Spleen (tissue), 11 donors: ENCODE measurements around the gene ELP5. TPM values are rescaled to one million over a fixed set of nuclear protein-coding genes. Genes with fewer than 3 reads are reported as not detected.

ENCODE experiments used
- DNase-seq: peaks from one replicate; pipeline ENCODE4 v3.0.0-alpha.2; 2020
- H3K27ac ChIP-seq, 8 donors: fragments of 200-600 bp; sonication (generic) in 7 of 8; 1 replicate in 4 of 8; 2 replicates in 4 of 8; pipeline versions ENCODE4 v1.5.0 to v1.8.0; 2016 to 2021; ENCODE audit warnings: inconsistent platforms in 4 of 8, mild to moderate bottlenecking in 4 of 8, moderate library complexity in 1 of 8
- H3K27me3 ChIP-seq, 7 donors: fragments of 200-600 bp; sonication (generic) in 6 of 7; replicated peaks in 1 of 7; 1 replicate in 4 of 7; 2 replicates in 3 of 7; pipeline versions ENCODE4 v1.5.0 to v1.8.0; 2016 to 2021; ENCODE audit warnings: inconsistent platforms in 3 of 7, mild to moderate bottlenecking in 1 of 7
- H3K36me3 ChIP-seq, 6 donors: fragments of 200-600 bp; sonication (generic) in 5 of 6; 1 replicate in 4 of 6; 2 replicates in 2 of 6; pipeline versions ENCODE4 v1.5.0 to v1.8.0; 2016 to 2021; ENCODE audit warnings: inconsistent platforms in 2 of 6
- H3K4me1 ChIP-seq, 6 donors: fragments of 200-600 bp; sonication (generic) in 5 of 6; 1 replicate in 3 of 6; 2 replicates in 3 of 6; pipeline versions ENCODE4 v1.5.0 to v1.8.0; 2016 to 2021; ENCODE audit warnings: inconsistent platforms in 3 of 6
- H3K4me3 ChIP-seq, 8 donors: fragments of 200-600 bp; sonication (generic) in 7 of 8; 1 replicate in 4 of 8; 2 replicates in 4 of 8; pipeline versions ENCODE4 v1.5.0 to v1.8.0; 2016 to 2021; ENCODE audit warnings: inconsistent platforms in 4 of 8, mild to moderate bottlenecking in 4 of 8, moderate library complexity in 2 of 8
- H3K9me3 ChIP-seq, 8 donors: fragments of 200-600 bp; sonication (generic) in 7 of 8; 1 replicate in 4 of 8; 2 replicates in 4 of 8; pipeline versions ENCODE4 v1.5.0 to v1.8.0; 2016 to 2021; ENCODE audit warnings: inconsistent platforms in 4 of 8
- POLR2A ChIP-seq, 3 donors: fragments of 450-650 bp; IDR thresholded peaks; one replicate each; pipeline ENCODE4 v1.5.1; 2017; ENCODE audit warnings: antibody characterized with exemption in 3 of 3, mild to moderate bottlenecking in 1 of 3
- POLR2AphosphoS5 ChIP-seq, 3 donors: sonication (generic); formaldehyde crosslinking; IDR thresholded peaks; one replicate each; pipeline ENCODE4 v1.5.1; 2017; ENCODE audit warnings: antibody characterized with exemption in 3 of 3
- WGBS, 5 donors: extraction: QIAGEN DNeasy Blood & Tissue Kit in 3 of 5; methylation state at CpG; one replicate each; pipeline versions ENCODE4 v1.1.5 to v1.1.7; 2013 to 2018; 5-methylcytosine and 5-hydroxymethylcytosine counted together
- intact Hi-C: fragments of 100-400 bp; cut with DNase I; formaldehyde crosslinking; loops from one replicate; pipeline ENCODE4 v1.15.0; 2023; ENCODE audit warnings: low total_unique reads
- microRNA-seq, 3 donors: library from miRNA; unstranded; fragments of <30 nt; microRNA quantifications; one replicate each; pipeline versions ENCODE4 to v1.1.0, GENCODE V29; 2019 to 2020
- polyA plus RNA-seq, 3 donors: library from polyadenylated mRNA; stranded (reverse); fragments of 200-250 nt; gene quantifications; one replicate each; pipeline ENCODE4 v1.2.1, GENCODE V29; 2013
- small RNA-seq, 4 donors: library from RNA; depleted of rRNA; stranded (forward); fragments of <200 nt; gene quantifications; one replicate each; pipeline ENCODE3, GENCODE V24; 2016
- total RNA-seq, 7 donors: library from RNA; depleted of rRNA in 3 of 7; stranded (reverse); fragments of >200 nt in 3 of 7; fragmentation: NEBNext Ultra II Directional in 4 of 7; extraction: Animal tissue kit (Norgen Biotek cat#: 25700) in 4 of 7; gene quantifications; one replicate each; pipeline versions ENCODE4 v1.1.0 to v1.2.1, GENCODE V29; 2016 to 2021
- TF ChIP-seq, protein P1 (sequence below), 11 experiments: fragments of 200-600 bp in 7 of 11; fragments of 450-650 bp in 4 of 11; sonication (generic) in 4 of 11; IDR thresholded peaks in 8 of 11; conservative IDR thresholded peaks in 3 of 11; 1 replicate in 7 of 11; 2 replicates in 4 of 11; pipeline versions ENCODE4 v1.4.0 to v1.8.0; 2016 to 2021; ENCODE audit warnings: antibody characterized with exemption in 11 of 11, inconsistent platforms in 4 of 11, mild to moderate bottlenecking in 1 of 11
- donor health status: healthy with polysubstance abuse.
- donor health status: DM: no; HTN: no; CAD: no; lungs with moderate emphysema.
- donor health status: DM: no; HTN: no; CAD: no.
- donor health status: Bipolar disorder and iron deficiency.
- donor health status: healthy.
- donor health status: DM: no; HTN: no; CAD: no.
- donor health status: DM: yes; HTN: yes; CAD: no.

The ELP5 gene
- total and polyA plus RNA-seq, 10 donors = 22.1 to 40.3 (median 36.7) TPM

DNA sequence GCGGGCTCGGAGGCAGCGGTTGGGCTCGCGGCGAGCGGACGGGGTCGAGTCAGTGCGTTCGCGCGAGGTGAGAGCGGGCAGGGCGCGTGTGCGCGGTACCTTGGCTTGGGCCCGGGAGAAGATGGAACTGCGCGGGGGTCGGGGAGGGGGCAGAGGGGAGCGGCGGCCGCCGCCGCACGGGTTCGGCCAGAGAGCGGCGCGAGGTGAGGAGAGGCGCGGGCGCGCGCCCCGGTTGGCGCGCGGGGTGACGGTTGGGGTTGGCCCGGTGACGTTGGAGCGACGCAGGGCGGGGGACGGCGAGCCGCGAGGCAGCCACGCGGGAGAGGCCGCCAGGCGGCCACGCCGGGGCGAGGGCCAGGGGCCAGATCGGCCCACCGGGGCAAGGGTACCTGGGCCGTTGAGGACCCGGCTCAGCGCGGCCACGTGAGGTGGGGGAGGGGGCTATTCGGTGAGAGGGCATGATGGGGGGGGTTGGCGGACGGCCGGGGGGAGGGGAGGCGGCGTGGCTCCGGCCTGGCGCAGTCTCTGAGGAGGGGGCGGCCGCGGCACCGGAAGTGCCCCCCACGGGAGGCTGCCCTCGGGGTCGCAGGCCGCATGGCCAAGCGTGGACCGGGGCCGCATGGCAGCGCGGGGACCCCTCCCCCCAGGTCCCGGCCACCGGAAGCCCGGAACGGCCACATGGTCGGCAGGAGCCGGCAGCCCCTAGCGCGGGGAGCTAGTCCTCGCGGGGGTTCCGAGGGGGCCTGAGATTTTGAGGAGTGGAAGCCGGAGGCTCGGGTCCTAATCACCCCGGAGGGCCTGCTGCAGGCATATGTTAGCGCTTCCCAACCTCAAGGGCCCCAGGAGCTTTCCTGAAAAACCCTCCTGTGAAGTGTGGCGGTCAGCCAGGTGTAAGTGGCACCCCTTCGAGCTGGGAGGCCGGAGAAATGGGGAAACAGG lies 55.9 kb downstream of the ELP5 start:
- Histone ChIP-seq H3K27me3 (no peaks in the 10 kb centered on the region), H3K4me1 (peaks cover 29 to 58% (median 47%) of the 10 kb centered on the region in 6 donors), H3K36me3 (peaks cover 0 to 38% (median 36%) of the 10 kb centered on the region in 6 donors), H3K4me3 (peak overlapping the region; percentile 89 to 97 (median 92)), H3K27ac (peak overlapping the region; percentile 83 to 100 (median 98)), H3K9me3 (no peaks in the 10 kb centered on the region)
- peak; percentile 91 for DNase-seq
- intact Hi-C loops = loop anchor here (10.0 kb wide), 1 partner anchor 263 kb away; the partner anchor contains the start of gene SLC16A11
- no peak for TF ChIP-seq POLR2A (IDR thresholded peaks at IDR 0.05)
- TF ChIP-seq POLR2AphosphoS5 (IDR thresholded peaks at IDR 0.05) = peak in 2 of 3 donors; percentile 3 to 40
- TF ChIP-seq, protein P1, sequence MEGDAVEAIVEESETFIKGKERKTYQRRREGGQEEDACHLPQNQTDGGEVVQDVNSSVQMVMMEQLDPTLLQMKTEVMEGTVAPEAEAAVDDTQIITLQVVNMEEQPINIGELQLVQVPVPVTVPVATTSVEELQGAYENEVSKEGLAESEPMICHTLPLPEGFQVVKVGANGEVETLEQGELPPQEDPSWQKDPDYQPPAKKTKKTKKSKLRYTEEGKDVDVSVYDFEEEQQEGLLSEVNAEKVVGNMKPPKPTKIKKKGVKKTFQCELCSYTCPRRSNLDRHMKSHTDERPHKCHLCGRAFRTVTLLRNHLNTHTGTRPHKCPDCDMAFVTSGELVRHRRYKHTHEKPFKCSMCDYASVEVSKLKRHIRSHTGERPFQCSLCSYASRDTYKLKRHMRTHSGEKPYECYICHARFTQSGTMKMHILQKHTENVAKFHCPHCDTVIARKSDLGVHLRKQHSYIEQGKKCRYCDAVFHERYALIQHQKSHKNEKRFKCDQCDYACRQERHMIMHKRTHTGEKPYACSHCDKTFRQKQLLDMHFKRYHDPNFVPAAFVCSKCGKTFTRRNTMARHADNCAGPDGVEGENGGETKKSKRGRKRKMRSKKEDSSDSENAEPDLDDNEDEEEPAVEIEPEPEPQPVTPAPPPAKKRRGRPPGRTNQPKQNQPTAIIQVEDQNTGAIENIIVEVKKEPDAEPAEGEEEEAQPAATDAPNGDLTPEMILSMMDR (IDR thresholded peaks at IDR 0.05 in 8 of 11, conservative IDR thresholded peaks at IDR 0.05 in 3 of 11) = peak in 4 of 11 experiments; percentile 8 to 22 (median 10)
- WGBS, 5 donors = 0 to 1% (median 0%) methylated on average over 29 to 104 of the region's 104 CpGs

DNA sequence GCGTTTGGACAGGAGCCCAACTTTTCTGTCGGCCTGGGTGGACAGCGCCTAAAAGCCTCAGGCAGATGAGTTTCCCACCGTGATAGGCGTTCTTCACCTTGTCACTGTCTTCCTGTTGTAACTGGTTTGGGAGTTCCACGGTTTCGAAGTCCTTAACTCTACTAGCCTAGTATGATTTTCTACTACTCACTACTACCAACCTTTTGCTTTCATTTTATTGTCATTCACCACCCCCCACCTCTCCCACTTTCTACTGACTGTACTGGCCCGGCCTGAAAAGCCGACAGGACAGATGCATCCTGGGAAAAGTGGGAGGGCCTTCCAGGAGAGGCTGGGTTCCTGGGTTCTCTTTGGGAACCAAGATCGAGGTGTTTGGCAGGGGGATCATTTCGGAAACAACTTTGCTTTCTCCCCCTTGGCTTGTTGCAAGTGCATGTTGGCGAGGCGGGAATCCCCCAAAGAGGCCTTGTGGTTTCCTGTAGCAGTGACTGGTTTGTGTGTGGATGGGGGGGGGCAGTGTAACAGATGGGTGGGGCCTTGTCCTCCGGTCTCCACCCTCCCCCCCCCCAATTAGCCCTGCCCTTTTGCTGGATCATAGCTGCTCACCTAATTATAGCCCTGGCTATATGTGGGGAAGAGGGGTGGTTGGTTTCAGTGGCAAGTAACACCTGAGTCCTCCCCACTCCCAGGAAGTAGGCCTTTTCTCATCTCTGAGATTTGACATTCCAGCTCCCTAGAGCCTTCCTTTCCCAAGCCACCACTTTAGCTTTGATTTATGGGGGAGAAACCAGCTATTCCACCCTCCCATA lies 56.8 kb downstream of the ELP5 start:
- DNase-seq = peak; percentile 91
- H3K36me3 ChIP-seq = peaks cover 0 to 47% (median 44%) of the 10 kb centered on the region in 6 donors
- H3K4me1 ChIP-seq = peaks cover 32 to 67% (median 55%) of the 10 kb centered on the region in 6 donors
- H3K4me3 ChIP-seq = peak overlapping the region; percentile 89 to 97 (median 92)
- peak overlapping the region; percentile 83 to 100 (median 98) for H3K27ac ChIP-seq
- intact Hi-C loops = loop anchor here (10.0 kb wide), 1 partner anchor 264 kb away; the partner anchor contains the start of gene SLC16A11
- H3K9me3 ChIP-seq = no peaks in the 10 kb centered on the region
- no peaks in the 10 kb centered on the region for H3K27me3 ChIP-seq
- TF ChIP-seq, protein P1 (IDR thresholded peaks at IDR 0.05 in 8 of 11, conservative IDR thresholded peaks at IDR 0.05 in 3 of 11) = no peak
- TF ChIP-seq POLR2AphosphoS5 (IDR thresholded peaks at IDR 0.05) = peak in 2 of 3 donors; percentile 59 to 69
- TF ChIP-seq POLR2A (IDR thresholded peaks at IDR 0.05) = no peak
- 0 to 1% (median 0%) methylated on average over 14 of the region's 14 CpGs for WGBS, 5 donors

Small RNA genes within 50 kb of the gene (microRNA-seq; reads per million reads assigned to microRNA genes)
- 1,519 to 2,484 (median 1,838) reads per million in 3 donors for gene MIR324

Small RNA genes within 50 kb of the gene (small RNA-seq; reads per million reads assigned to genes)
- gene MIR324 (1.0 to 4.6 (median 2.8) reads per million in 4 donors), gene RF00019 (0 reads per million in 4 donors)

Other genes with a start within 250 kb of the ELP5 start
Only the 30 nearest of the 35 such genes appear.
- 10 to 100 TPM in 2 of 7 donors, 1 to 10 TPM in 5; 4.0 to 15.3 (median 7.6) TPM for gene SLC16A13, start 216.2 kb upstream of the ELP5 start, total RNA-seq
- gene SLC16A13, start 216.2 kb upstream of the ELP5 start, polyA plus RNA-seq = 1 to 10 TPM; 1.7 to 5.4 (median 1.8) TPM
- 1 to 10 TPM in 5 of 7 donors, under 1 TPM in 1, not detected in 1; 0.51 to 3.6 (median 2.9) TPM for gene SLC16A11, start 208.1 kb upstream of the ELP5 start, total RNA-seq
- gene SLC16A11, start 208.1 kb upstream of the ELP5 start, polyA plus RNA-seq = 1 to 10 TPM; 1.9 to 3.9 (median 2.1) TPM
- gene CLEC10A, start 172.0 kb upstream of the ELP5 start, total RNA-seq = 10 to 100 TPM in 2 of 7 donors, 1 to 10 TPM in 4, under 1 TPM in 1; 0.85 to 19.5 (median 7.1) TPM
- 10 to 100 TPM in 1 of 3 donors, 1 to 10 TPM in 2; 2.2 to 22.2 (median 6.3) TPM for gene CLEC10A, start 172.0 kb upstream of the ELP5 start, polyA plus RNA-seq
- gene ASGR2, start 137.4 kb upstream of the ELP5 start, total RNA-seq = 10 to 100 TPM in 2 of 7 donors, 1 to 10 TPM in 4, not detected in 1; 2.4 to 10.5 (median 6.2) TPM
- 10 to 100 TPM in 1 of 3 donors, 1 to 10 TPM in 2; 2.3 to 35.1 (median 8.8) TPM for gene ASGR2, start 137.4 kb upstream of the ELP5 start, polyA plus RNA-seq
- gene ASGR1, start 72.8 kb upstream of the ELP5 start, total RNA-seq = 1 to 10 TPM; 1.5 to 7.2 (median 3.7) TPM
- gene ASGR1, start 72.8 kb upstream of the ELP5 start, polyA plus RNA-seq = 10 to 100 TPM in 1 of 3 donors, 1 to 10 TPM in 2; 1.3 to 10.2 (median 6.4) TPM
- 10 to 100 TPM; 17.0 to 38.5 (median 30.5) TPM for gene DLG4, start 32.4 kb upstream of the ELP5 start, total RNA-seq
- 10 to 100 TPM in 1 of 3 donors, 1 to 10 TPM in 2; 3.0 to 21.5 (median 4.3) TPM for gene DLG4, start 32.4 kb upstream of the ELP5 start, polyA plus RNA-seq
- 100 to 1,000 TPM; 402 to 903 (median 548) TPM for gene ACADVL, start 32.3 kb upstream of the ELP5 start, total RNA-seq
- 100 to 1,000 TPM; 320 to 963 (median 710) TPM for gene ACADVL, start 32.3 kb upstream of the ELP5 start, polyA plus RNA-seq
- 10 to 100 TPM; 36.9 to 48.0 (median 39.2) TPM for gene DVL2, start 17.7 kb upstream of the ELP5 start, total RNA-seq
- 10 to 100 TPM in 2 of 3 donors, 1 to 10 TPM in 1; 9.8 to 29.2 (median 11.7) TPM for gene DVL2, start 17.7 kb upstream of the ELP5 start, polyA plus RNA-seq
- 10 to 100 TPM; 33.1 to 47.6 (median 38.8) TPM for gene PHF23, start 12.8 kb upstream of the ELP5 start, total RNA-seq
- gene PHF23, start 12.8 kb upstream of the ELP5 start, polyA plus RNA-seq = 10 to 100 TPM; 27.4 to 50.4 (median 33.2) TPM
- gene GABARAP, start 9.8 kb upstream of the ELP5 start, total RNA-seq = 100 to 1,000 TPM; 222 to 519 (median 438) TPM
- 100 to 1,000 TPM; 755 to 855 (median 822) TPM for gene GABARAP, start 9.8 kb upstream of the ELP5 start, polyA plus RNA-seq
- gene CTDNEP1, start 481 bp upstream of the ELP5 start, total RNA-seq = 100 to 1,000 TPM in 4 of 7 donors, 10 to 100 TPM in 3; 83.1 to 133 (median 119) TPM
- 100 to 1,000 TPM in 1 of 3 donors, 10 to 100 TPM in 2; 69.3 to 104 (median 86.1) TPM for gene CTDNEP1, start 481 bp upstream of the ELP5 start, polyA plus RNA-seq
- gene CLDN7, start 10.3 kb downstream of the ELP5 start, total RNA-seq = 1 to 10 TPM in 6 of 7 donors, under 1 TPM in 1; 0.74 to 6.6 (median 2.4) TPM
- gene CLDN7, start 10.3 kb downstream of the ELP5 start, polyA plus RNA-seq = 1 to 10 TPM; 2.9 to 6.0 (median 4.3) TPM
- 1 to 10 TPM in 1 of 7 donors, under 1 TPM in 6; 0.39 to 1.6 (median 0.51) TPM for gene SLC2A4, start 29.5 kb downstream of the ELP5 start, total RNA-seq
- under 1 TPM; 0.07 to 0.56 (median 0.29) TPM for gene SLC2A4, start 29.5 kb downstream of the ELP5 start, polyA plus RNA-seq
- gene YBX2, start 42.4 kb downstream of the ELP5 start, total RNA-seq = under 1 TPM in 3 of 7 donors, not detected in 4; 0.11 to 0.40 (median 0.19) TPM
- under 1 TPM; 0.09 to 0.22 (median 0.12) TPM for gene YBX2, start 42.4 kb downstream of the ELP5 start, polyA plus RNA-seq
- 100 to 1,000 TPM; 117 to 326 (median 244) TPM for gene EIF5A, start 55.4 kb downstream of the ELP5 start, total RNA-seq
- 100 to 1,000 TPM; 310 to 426 (median 376) TPM for gene EIF5A, start 55.4 kb downstream of the ELP5 start, polyA plus RNA-seq
- gene GPS2, start 63.1 kb downstream of the ELP5 start, total RNA-seq = 100 to 1,000 TPM in 2 of 7 donors, 10 to 100 TPM in 5; 54.1 to 123 (median 65.4) TPM
- gene GPS2, start 63.1 kb downstream of the ELP5 start, polyA plus RNA-seq = 10 to 100 TPM; 56.6 to 73.2 (median 70.9) TPM
- gene NEURL4, start 77.1 kb downstream of the ELP5 start, total RNA-seq = 10 to 100 TPM; 16.5 to 53.9 (median 44.3) TPM
- gene NEURL4, start 77.1 kb downstream of the ELP5 start, polyA plus RNA-seq = 10 to 100 TPM; 17.6 to 48.6 (median 36.3) TPM
- gene ACAP1, start 84.3 kb downstream of the ELP5 start, total RNA-seq = 100 to 1,000 TPM; 118 to 312 (median 208) TPM
- gene ACAP1, start 84.3 kb downstream of the ELP5 start, polyA plus RNA-seq = 100 to 1,000 TPM; 126 to 266 (median 245) TPM
- 10 to 100 TPM in 1 of 7 donors, 1 to 10 TPM in 6; 7.7 to 10.0 (median 9.1) TPM for gene KCTD11, start 99.9 kb downstream of the ELP5 start, total RNA-seq
- 10 to 100 TPM in 1 of 3 donors, 1 to 10 TPM in 2; 5.4 to 12.0 (median 6.0) TPM for gene KCTD11, start 99.9 kb downstream of the ELP5 start, polyA plus RNA-seq
- not detected for gene TMEM95, start 102.9 kb downstream of the ELP5 start, total RNA-seq
- not detected for gene TMEM95, start 102.9 kb downstream of the ELP5 start, polyA plus RNA-seq
- gene TNK1, start 128.9 kb downstream of the ELP5 start, total RNA-seq = 10 to 100 TPM in 1 of 7 donors, 1 to 10 TPM in 6; 4.2 to 16.2 (median 6.4) TPM
- gene TNK1, start 128.9 kb downstream of the ELP5 start, polyA plus RNA-seq = 1 to 10 TPM; 6.6 to 8.7 (median 8.3) TPM
- gene PLSCR3, start 142.3 kb downstream of the ELP5 start, total RNA-seq = 10 to 100 TPM; 34.1 to 63.2 (median 51.1) TPM
- gene PLSCR3, start 142.3 kb downstream of the ELP5 start, polyA plus RNA-seq = 10 to 100 TPM; 31.3 to 45.9 (median 33.3) TPM
- 10 to 100 TPM; 39.1 to 82.5 (median 50.3) TPM for gene TMEM256, start 151.9 kb downstream of the ELP5 start, total RNA-seq
- 100 to 1,000 TPM; 175 to 193 (median 179) TPM for gene TMEM256, start 151.9 kb downstream of the ELP5 start, polyA plus RNA-seq
- 10 to 100 TPM in 6 of 7 donors, 1 to 10 TPM in 1; 8.7 to 23.0 (median 13.0) TPM for gene NLGN2, start 155.6 kb downstream of the ELP5 start, total RNA-seq
- gene NLGN2, start 155.6 kb downstream of the ELP5 start, polyA plus RNA-seq = 1 to 10 TPM; 2.2 to 6.5 (median 4.3) TPM
- gene SPEM1, start 168.1 kb downstream of the ELP5 start, total RNA-seq = not detected
- gene SPEM1, start 168.1 kb downstream of the ELP5 start, polyA plus RNA-seq = not detected
- not detected for gene SPEM2, start 173.4 kb downstream of the ELP5 start, total RNA-seq
- not detected for gene SPEM2, start 173.4 kb downstream of the ELP5 start, polyA plus RNA-seq
- gene SPEM3, start 176.6 kb downstream of the ELP5 start, total RNA-seq = not detected
- gene SPEM3, start 176.6 kb downstream of the ELP5 start, polyA plus RNA-seq = not detected
- gene TMEM102, start 183.2 kb downstream of the ELP5 start, total RNA-seq = 10 to 100 TPM in 5 of 7 donors, 1 to 10 TPM in 2; 7.1 to 17.4 (median 10.9) TPM
- gene TMEM102, start 183.2 kb downstream of the ELP5 start, polyA plus RNA-seq = 1 to 10 TPM; 4.7 to 9.8 (median 7.8) TPM
- gene FGF11, start 187.3 kb downstream of the ELP5 start, total RNA-seq = 1 to 10 TPM; 1.0 to 5.5 (median 3.2) TPM
- 1 to 10 TPM; 1.5 to 3.5 (median 2.0) TPM for gene FGF11, start 187.3 kb downstream of the ELP5 start, polyA plus RNA-seq
- 10 to 100 TPM in 5 of 7 donors, 1 to 10 TPM in 2; 7.3 to 12.9 (median 11.4) TPM for gene CHRNB1, start 192.8 kb downstream of the ELP5 start, total RNA-seq
- gene CHRNB1, start 192.8 kb downstream of the ELP5 start, polyA plus RNA-seq = 10 to 100 TPM in 2 of 3 donors, 1 to 10 TPM in 1; 7.3 to 12.4 (median 11.1) TPM